WTC11 (cell line): ENCODE measurements around the gene SMYD5. TPM values are rescaled to one million over a fixed set of nuclear protein-coding genes. Genes with fewer than 3 reads are reported as not detected.

Experiments used
- ATAC-seq: fragments of 200-7000 bp; cut with Tn5 transposase; 2 replicates; pipeline ENCODE4 v1.10.0; 2021; ENCODE audit warnings: mild to moderate bottlenecking, moderate library complexity
- CTCF ChIA-PET: fragments of 300-600 bp; sonication (Branson Sonifier 250); formaldehyde crosslinking; loops from one replicate; lab custom pipeline; 2021; ENCODE audit warnings: antibody characterized with exemption; lab: Charles Lee
- POLR2A ChIA-PET: fragments of 350-600 bp; sonication (Branson Sonifier 250); formaldehyde crosslinking; loops from one replicate; lab custom pipeline; 2021; ENCODE audit warnings: antibody characterized with exemption; lab: Charles Lee
- DNase-seq: peaks from one replicate; pipeline ENCODE4 v3.0.0; 2021; ENCODE audit warnings: low spot score
- H3K27ac Mint-ChIP-seq: 2 replicates; pipeline ENCODE4 v1.8.0; 2021; ENCODE audit warnings: mixed read lengths
- H3K27me3 Mint-ChIP-seq: 2 replicates; pipeline ENCODE4 v1.8.0; 2021; ENCODE audit warnings: low read depth, mild to moderate bottlenecking, moderate library complexity, mixed read lengths
- H3K36me3 Mint-ChIP-seq: 2 replicates; pipeline ENCODE4 v1.8.0; 2021; ENCODE audit warnings: mixed read lengths
- H3K4me1 Mint-ChIP-seq: 2 replicates; pipeline ENCODE4 v1.8.0; 2022; ENCODE audit warnings: mixed read lengths
- H3K4me3 Mint-ChIP-seq: 2 replicates; pipeline ENCODE4 v1.8.0; 2021; ENCODE audit warnings: mild to moderate bottlenecking, moderate library complexity, mixed read lengths
- H3K9me3 Mint-ChIP-seq: 2 replicates; pipeline ENCODE4 v1.8.0; 2021; ENCODE audit warnings: mixed read lengths
- ATF3 ChIP-seq: sonication (generic); formaldehyde crosslinking; conservative IDR thresholded peaks from 2 replicates; pipeline ENCODE4 v1.8.1; 2022; ENCODE audit warnings: mild to moderate bottlenecking, missing genetic modification reagents
- E2F5 ChIP-seq: sonication (generic); formaldehyde crosslinking; IDR thresholded peaks from 2 replicates; pipeline ENCODE4 v1.8.1; 2022; ENCODE audit warnings: mild to moderate bottlenecking, moderate library complexity, missing genetic modification reagents
- ESRRA ChIP-seq: sonication (generic); formaldehyde crosslinking; IDR thresholded peaks from 2 replicates; pipeline ENCODE4 v1.8.1; 2022; ENCODE audit warnings: mild to moderate bottlenecking, missing genetic modification reagents, borderline replicate concordance
- ETV6 ChIP-seq: sonication (generic); formaldehyde crosslinking; IDR thresholded peaks from 2 replicates; pipeline ENCODE4 v1.8.1; 2022; ENCODE audit warnings: mild to moderate bottlenecking, missing genetic modification reagents
- FOXK1 ChIP-seq: sonication (generic); formaldehyde crosslinking; IDR thresholded peaks from 2 replicates; pipeline ENCODE4 v1.8.0; 2022; ENCODE audit warnings: mild to moderate bottlenecking, moderate library complexity, missing genetic modification reagents
- GABPB1 ChIP-seq: sonication (generic); formaldehyde crosslinking; IDR thresholded peaks from 2 replicates; pipeline ENCODE4 v1.8.1; 2023; ENCODE audit warnings: mild to moderate bottlenecking, missing genetic modification reagents
- JUN ChIP-seq: sonication (generic); formaldehyde crosslinking; IDR thresholded peaks from 2 replicates; pipeline ENCODE4 v1.8.0; 2023; ENCODE audit warnings: mild to moderate bottlenecking, missing genetic modification reagents
- KAT7 ChIP-seq: sonication (generic); formaldehyde crosslinking; IDR thresholded peaks from 2 replicates; pipeline ENCODE4 v1.8.1; 2023; ENCODE audit warnings: missing genetic modification reagents, mild to moderate bottlenecking, borderline replicate concordance
- MXD4 ChIP-seq: fragments of 250-450 bp; sonication (Bioruptor Pico); IDR thresholded peaks from 2 replicates; pipeline ENCODE4 v1.8.0; 2021; ENCODE audit warnings: mild to moderate bottlenecking, moderate library complexity, borderline replicate concordance
- MYBL2 ChIP-seq: sonication (generic); formaldehyde crosslinking; IDR thresholded peaks from 2 replicates; pipeline ENCODE4 v1.8.1; 2023; ENCODE audit warnings: mild to moderate bottlenecking, moderate library complexity, missing genetic modification reagents
- NFE2L1 ChIP-seq: sonication (generic); formaldehyde crosslinking; IDR thresholded peaks from 2 replicates; pipeline ENCODE4 v1.8.1; 2023; ENCODE audit warnings: missing genetic modification reagents
- NFYB ChIP-seq: sonication (generic); formaldehyde crosslinking; conservative IDR thresholded peaks from 2 replicates; pipeline ENCODE4 v1.8.0; 2022; ENCODE audit warnings: low read depth, missing genetic modification reagents
- RELA ChIP-seq: sonication (generic); formaldehyde crosslinking; IDR thresholded peaks from 2 replicates; pipeline ENCODE4 v1.8.1; 2022; ENCODE audit warnings: missing genetic modification reagents, mild to moderate bottlenecking, borderline replicate concordance
- RORB ChIP-seq: fragments of 250-450 bp; sonication (Bioruptor Pico); IDR thresholded peaks from 2 replicates; pipeline ENCODE4 v1.9.0; 2021; ENCODE audit warnings: mild to moderate bottlenecking
- SMAD3 ChIP-seq: sonication (generic); formaldehyde crosslinking; IDR thresholded peaks from 2 replicates; pipeline ENCODE4 v1.8.0; 2022; ENCODE audit warnings: missing genetic modification reagents, mild to moderate bottlenecking, borderline replicate concordance
- TEAD1 ChIP-seq: sonication (generic); formaldehyde crosslinking; IDR thresholded peaks from 2 replicates; pipeline ENCODE4 v1.8.0; 2022; ENCODE audit warnings: mild to moderate bottlenecking, missing genetic modification reagents
- ZNF138 ChIP-seq: sonication (generic); formaldehyde crosslinking; conservative IDR thresholded peaks from 2 replicates; pipeline ENCODE4 v1.8.1; 2022; ENCODE audit warnings: mild to moderate bottlenecking, moderate library complexity, missing genetic modification reagents
- ZNF423 ChIP-seq: fragments of 250-450 bp; sonication (Bioruptor Pico); IDR thresholded peaks from 2 replicates; pipeline ENCODE4 v2.1.2; 2022; ENCODE audit warnings: mild to moderate bottlenecking, moderate library complexity
- ZNF671 ChIP-seq: fragments of 250-450 bp; sonication (Bioruptor Pico); IDR thresholded peaks from 2 replicates; pipeline ENCODE4 v1.8.0; 2021; ENCODE audit warnings: mild to moderate bottlenecking
- total RNA-seq: library from RNA; stranded (reverse); gene quantifications from 3 replicates; pipeline ENCODE4 v1.2.3, GENCODE V29; 2021
- TF ChIP-seq, protein P1 (sequence below): sonication (generic); formaldehyde crosslinking; IDR thresholded peaks from 2 replicates; pipeline ENCODE4 v1.8.0; 2022; ENCODE audit warnings: mild to moderate bottlenecking, missing genetic modification reagents
- TF ChIP-seq, protein P2 (sequence below): sonication (generic); formaldehyde crosslinking; IDR thresholded peaks from 2 replicates; pipeline ENCODE4 v1.8.1; 2023; ENCODE audit warnings: mild to moderate bottlenecking, missing genetic modification reagents, borderline replicate concordance
- TF ChIP-seq, protein P3 (sequence below): fragments of 250-450 bp; sonication (Bioruptor Pico); IDR thresholded peaks from 2 replicates; pipeline ENCODE4 v1.8.0; 2021; ENCODE audit warnings: mild to moderate bottlenecking
- TF ChIP-seq, protein P4 (sequence below): sonication (generic); formaldehyde crosslinking; IDR thresholded peaks from 2 replicates; pipeline ENCODE4 v1.8.0; 2023; ENCODE audit warnings: missing genetic modification reagents

The SMYD5 gene
- total RNA-seq, 1 experiment from 2014 or later = 46.7 TPM

DNA sequence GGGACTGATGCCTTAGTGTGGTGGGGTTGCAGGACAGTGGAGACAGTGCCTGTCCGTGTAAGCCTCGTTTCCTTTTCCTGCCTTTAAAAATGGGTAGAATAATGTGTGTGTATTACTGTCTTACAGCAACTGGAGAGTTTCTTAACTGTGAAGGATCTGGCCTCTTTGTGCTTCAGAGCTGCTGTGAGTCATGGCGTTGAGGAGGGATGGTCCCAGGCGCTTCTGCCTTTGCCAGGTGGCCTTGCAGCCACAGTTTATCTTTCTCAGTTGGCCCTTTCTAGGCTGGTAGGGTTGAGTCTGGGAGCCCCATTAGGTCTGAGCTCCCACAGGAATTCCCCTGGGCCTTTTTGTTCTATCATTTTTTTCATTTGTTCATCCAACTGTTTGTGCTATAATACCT is 9.8 kb downstream of the SMYD5 start (continued):
- TF ChIP-seq, protein P1, sequence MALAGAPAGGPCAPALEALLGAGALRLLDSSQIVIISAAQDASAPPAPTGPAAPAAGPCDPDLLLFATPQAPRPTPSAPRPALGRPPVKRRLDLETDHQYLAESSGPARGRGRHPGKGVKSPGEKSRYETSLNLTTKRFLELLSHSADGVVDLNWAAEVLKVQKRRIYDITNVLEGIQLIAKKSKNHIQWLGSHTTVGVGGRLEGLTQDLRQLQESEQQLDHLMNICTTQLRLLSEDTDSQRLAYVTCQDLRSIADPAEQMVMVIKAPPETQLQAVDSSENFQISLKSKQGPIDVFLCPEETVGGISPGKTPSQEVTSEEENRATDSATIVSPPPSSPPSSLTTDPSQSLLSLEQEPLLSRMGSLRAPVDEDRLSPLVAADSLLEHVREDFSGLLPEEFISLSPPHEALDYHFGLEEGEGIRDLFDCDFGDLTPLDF = no peak
- no peak for TF ChIP-seq MXD4 (CRISPR knock-in tag)
- no peak for TF ChIP-seq RORB
- no peak for TF ChIP-seq ZNF138 (CRISPR knock-in tag)

- ChIA-PET POLR2A (no interaction called here), CTCF (no interaction called here)
- DNase-seq = no peak
- Mint-ChIP-seq H3K4me3 (no peak overlapping the region), H3K4me1 (no peaks in the 10 kb centered on the region), H3K9me3 (no peaks in the 10 kb centered on the region), H3K27ac (no peak overlapping the region), H3K36me3 (peaks cover 21% of the 10 kb centered on the region), H3K27me3 (no peaks in the 10 kb centered on the region)
- no peak for ATAC-seq
- no peak for TF ChIP-seq FOXK1
- TF ChIP-seq, protein P2, sequence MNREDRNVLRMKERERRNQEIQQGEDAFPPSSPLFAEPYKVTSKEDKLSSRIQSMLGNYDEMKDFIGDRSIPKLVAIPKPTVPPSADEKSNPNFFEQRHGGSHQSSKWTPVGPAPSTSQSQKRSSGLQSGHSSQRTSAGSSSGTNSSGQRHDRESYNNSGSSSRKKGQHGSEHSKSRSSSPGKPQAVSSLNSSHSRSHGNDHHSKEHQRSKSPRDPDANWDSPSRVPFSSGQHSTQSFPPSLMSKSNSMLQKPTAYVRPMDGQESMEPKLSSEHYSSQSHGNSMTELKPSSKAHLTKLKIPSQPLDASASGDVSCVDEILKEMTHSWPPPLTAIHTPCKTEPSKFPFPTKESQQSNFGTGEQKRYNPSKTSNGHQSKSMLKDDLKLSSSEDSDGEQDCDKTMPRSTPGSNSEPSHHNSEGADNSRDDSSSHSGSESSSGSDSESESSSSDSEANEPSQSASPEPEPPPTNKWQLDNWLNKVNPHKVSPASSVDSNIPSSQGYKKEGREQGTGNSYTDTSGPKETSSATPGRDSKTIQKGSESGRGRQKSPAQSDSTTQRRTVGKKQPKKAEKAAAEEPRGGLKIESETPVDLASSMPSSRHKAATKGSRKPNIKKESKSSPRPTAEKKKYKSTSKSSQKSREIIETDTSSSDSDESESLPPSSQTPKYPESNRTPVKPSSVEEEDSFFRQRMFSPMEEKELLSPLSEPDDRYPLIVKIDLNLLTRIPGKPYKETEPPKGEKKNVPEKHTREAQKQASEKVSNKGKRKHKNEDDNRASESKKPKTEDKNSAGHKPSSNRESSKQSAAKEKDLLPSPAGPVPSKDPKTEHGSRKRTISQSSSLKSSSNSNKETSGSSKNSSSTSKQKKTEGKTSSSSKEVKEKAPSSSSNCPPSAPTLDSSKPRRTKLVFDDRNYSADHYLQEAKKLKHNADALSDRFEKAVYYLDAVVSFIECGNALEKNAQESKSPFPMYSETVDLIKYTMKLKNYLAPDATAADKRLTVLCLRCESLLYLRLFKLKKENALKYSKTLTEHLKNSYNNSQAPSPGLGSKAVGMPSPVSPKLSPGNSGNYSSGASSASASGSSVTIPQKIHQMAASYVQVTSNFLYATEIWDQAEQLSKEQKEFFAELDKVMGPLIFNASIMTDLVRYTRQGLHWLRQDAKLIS (CRISPR knock-in tag) = no peak
- no peak for TF ChIP-seq NFYB (CRISPR knock-in tag)
- TF ChIP-seq GABPB1 (CRISPR knock-in tag) = no peak
- TF ChIP-seq, protein P3, sequence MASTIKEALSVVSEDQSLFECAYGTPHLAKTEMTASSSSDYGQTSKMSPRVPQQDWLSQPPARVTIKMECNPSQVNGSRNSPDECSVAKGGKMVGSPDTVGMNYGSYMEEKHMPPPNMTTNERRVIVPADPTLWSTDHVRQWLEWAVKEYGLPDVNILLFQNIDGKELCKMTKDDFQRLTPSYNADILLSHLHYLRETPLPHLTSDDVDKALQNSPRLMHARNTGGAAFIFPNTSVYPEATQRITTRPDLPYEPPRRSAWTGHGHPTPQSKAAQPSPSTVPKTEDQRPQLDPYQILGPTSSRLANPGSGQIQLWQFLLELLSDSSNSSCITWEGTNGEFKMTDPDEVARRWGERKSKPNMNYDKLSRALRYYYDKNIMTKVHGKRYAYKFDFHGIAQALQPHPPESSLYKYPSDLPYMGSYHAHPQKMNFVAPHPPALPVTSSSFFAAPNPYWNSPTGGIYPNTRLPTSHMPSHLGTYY (CRISPR knock-in tag) = no peak
- TF ChIP-seq, protein P1 = no peak
- TF ChIP-seq E2F5 (CRISPR knock-in tag) = no peak
- no peak for TF ChIP-seq ZNF671 (CRISPR knock-in tag)
- no peak for TF ChIP-seq SMAD3 (CRISPR knock-in tag)
- TF ChIP-seq KAT7 = no peak
- TF ChIP-seq ZNF423 = no peak
- no peak for TF ChIP-seq RELA (CRISPR knock-in tag)
- TF ChIP-seq ESRRA (CRISPR knock-in tag) = no peak
- no peak for TF ChIP-seq NFE2L1 (CRISPR knock-in tag)
- no peak for TF ChIP-seq ATF3 (CRISPR knock-in tag)
- no peak for TF ChIP-seq TEAD1 (CRISPR knock-in tag)
- no peak for TF ChIP-seq JUN (CRISPR knock-in tag)
- TF ChIP-seq MYBL2 (CRISPR knock-in tag) = no peak
- TF ChIP-seq, protein P4, sequence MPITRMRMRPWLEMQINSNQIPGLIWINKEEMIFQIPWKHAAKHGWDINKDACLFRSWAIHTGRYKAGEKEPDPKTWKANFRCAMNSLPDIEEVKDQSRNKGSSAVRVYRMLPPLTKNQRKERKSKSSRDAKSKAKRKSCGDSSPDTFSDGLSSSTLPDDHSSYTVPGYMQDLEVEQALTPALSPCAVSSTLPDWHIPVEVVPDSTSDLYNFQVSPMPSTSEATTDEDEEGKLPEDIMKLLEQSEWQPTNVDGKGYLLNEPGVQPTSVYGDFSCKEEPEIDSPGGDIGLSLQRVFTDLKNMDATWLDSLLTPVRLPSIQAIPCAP (CRISPR knock-in tag) = no peak
- TF ChIP-seq ETV6 (CRISPR knock-in tag) = no peak
These were observed 11.7 kb downstream of the SMYD5 start for GRCh38 chr2:73225513-73226360.
